Kidney (tissue), 14 donors: ENCODE results near the gene MAN1B1. TPM values are rescaled to one million over a fixed set of nuclear protein-coding genes. Genes with fewer than 3 reads are reported as not detected.

Source experiments
- DNase-seq, 5 donors: peaks; one replicate each; pipeline ENCODE4 v3.0.0-alpha.2; 2013 to 2020
- FAIRE-seq: peaks from 2 replicates; lab custom pipeline; 2012; peaks lifted over from hg19 to GRCh38; lab: Jason Lieb, UNC
- H3K27ac ChIP-seq, 2 donors: one replicate each; pipeline ENCODE4 v1.7.0; 2013; ENCODE audit warnings: low read depth in 2 of 2, low read length in 2 of 2, inconsistent platforms in 1 of 2
- H3K27me3 ChIP-seq: one replicate; pipeline ENCODE4 v1.7.1; 2013; ENCODE audit warnings: low read length, inconsistent platforms; ENCODE audit not compliant: control insufficient read depth, insufficient read depth
- H3K36me3 ChIP-seq, 3 donors: one replicate each; pipeline versions ENCODE4 v1.7.0 to v1.7.1; 2013; ENCODE audit warnings: low read length in 3 of 3, control low read depth in 1 of 3, inconsistent platforms in 1 of 3; ENCODE audit not compliant: insufficient read depth in 3 of 3, control insufficient read depth in 2 of 3
- H3K4me1 ChIP-seq, 3 donors: one replicate each; pipeline versions ENCODE4 v1.7.0 to v1.7.1; 2013; ENCODE audit warnings: low read length in 3 of 3, inconsistent platforms in 1 of 3, low read depth in 1 of 3; ENCODE audit not compliant: control insufficient read depth in 2 of 3, insufficient read depth in 2 of 3
- H3K4me3 ChIP-seq, 3 donors: one replicate each; pipeline versions ENCODE4 v1.7.0 to v1.8.1; 2013; ENCODE audit warnings: low read length in 3 of 3, control low read depth in 1 of 3, inconsistent platforms in 1 of 3
- H3K9ac ChIP-seq, 3 donors: one replicate each; pipeline versions ENCODE4 v1.7.0 to v1.7.1; 2013; ENCODE audit warnings: low read length in 3 of 3, control low read depth in 1 of 3, inconsistent platforms in 1 of 3
- H3K9me3 ChIP-seq, 3 donors: one replicate each; pipeline versions ENCODE4 v1.7.0 to v1.7.1; 2013; ENCODE audit warnings: low read length in 3 of 3, control low read depth in 1 of 3, inconsistent platforms in 1 of 3; ENCODE audit not compliant: control insufficient read depth in 2 of 3, insufficient read depth in 1 of 3
- CTCF ChIP-seq: IDR thresholded peaks from 3 replicates; pipeline ENCODE4 v1.5.1; 2012; ENCODE audit warnings: mild to moderate bottlenecking, moderate library complexity, borderline replicate concordance; ENCODE audit not compliant: insufficient read depth; ENCODE audit errors: extremely low read depth
- intact Hi-C: fragments of 100-400 bp; cut with DNase I; formaldehyde crosslinking; loops from one replicate; pipeline ENCODE4 v1.11.1; 2022
- polyA plus RNA-seq: library from polyadenylated mRNA; stranded (reverse); fragments of 350-450 nt; fragmentation: Illumina TruSeq; extraction: RNeasy Lipid Tissue Mini Kit (QIAGEN cat#74804); gene quantifications from one replicate; pipeline ENCODE4 v1.2.3, GENCODE V29; 2014; ENCODE audit warnings: low read depth, low replicate concordance; ENCODE audit not compliant: insufficient read depth
- total RNA-seq: library from RNA; stranded (reverse); fragmentation: NEBNext Ultra II Directional; extraction: Animal tissue kit (Norgen Biotek cat#: 25700); gene quantifications from one replicate; pipeline ENCODE4 v1.2.1, GENCODE V29; 2021
- donor health status: control.
- donor health status: control.
- donor health status: control.
- donor health status: control.
- donor health status: control.
- donor health status: DM: yes; HTN: yes; CAD: no.
- donor health status: Normal renal cell carcinoma (clear cell type).

Gene MAN1B1
- total and polyA plus RNA-seq, 2 donors from 2014 or later, result 57.3 to 63.2 TPM

GRCh38 chr9:137109250-137110146 lies 22.7 kb downstream of the MAN1B1 start:
- no peak for DNase-seq
- peaks cover 0 to 7% (median 6%) of the 10 kb centered on the region in 3 donors for H3K36me3 ChIP-seq
- intact Hi-C loops, result loop anchor here (10.0 kb wide), 1 partner anchor 125 kb away; the partner anchor contains the start of gene SLC34A3

GRCh38 chr9:137110147-137110910 lies 23.5 kb downstream of the MAN1B1 start:
- DNase-seq (no peak), FAIRE-seq (no peak)
- no peaks in the 10 kb centered on the region for H3K9me3 ChIP-seq
- H3K9ac ChIP-seq, result no peak overlapping the region
- H3K4me3 ChIP-seq, result no peak overlapping the region
- H3K4me1 ChIP-seq, result peaks cover 0 to 4% (median 0%) of the 10 kb centered on the region in 3 donors
- no peak overlapping the region for H3K27ac ChIP-seq
- H3K27me3 ChIP-seq, result peaks cover 6% of the 10 kb centered on the region
- H3K36me3 ChIP-seq, result peaks cover 0 to 7% (median 4%) of the 10 kb centered on the region in 3 donors
- intact Hi-C loops, result loop anchor here (10.0 kb wide), 1 partner anchor 124 kb away; the partner anchor contains the start of gene SLC34A3
- TF ChIP-seq CTCF, result no peak

More at GRCh38 chr9:137109250-137110146, 22.7 kb downstream of the MAN1B1 start:
- Histone ChIP-seq H3K4me3 (no peak overlapping the region), H3K9me3 (no peaks in the 10 kb centered on the region), H3K4me1 (no peaks in the 10 kb centered on the region), H3K27ac (no peak overlapping the region), H3K9ac (no peak overlapping the region), H3K27me3 (peaks cover 6% of the 10 kb centered on the region)
- no peak for FAIRE-seq
- no peak for TF ChIP-seq CTCF

GRCh38 chr9:137110911-137111787 lies 24.4 kb downstream of the MAN1B1 start:
- no peak for DNase-seq
- Histone ChIP-seq H3K27ac (no peak overlapping the region), H3K4me1 (peaks cover 0 to 4% (median 0%) of the 10 kb centered on the region in 3 donors), H3K4me3 (no peak overlapping the region), H3K27me3 (peaks cover 6% of the 10 kb centered on the region), H3K9ac (no peak overlapping the region), H3K9me3 (no peaks in the 10 kb centered on the region), H3K36me3 (peaks cover 0 to 3% (median 0%) of the 10 kb centered on the region in 3 donors)
- intact Hi-C loops, result loop anchor here (10.0 kb wide), 1 partner anchor 124 kb away; the partner anchor contains the start of gene SLC34A3
- TF ChIP-seq CTCF, result no peak
- FAIRE-seq, result no peak
